Lower leg skin (tissue), 4 donors: ENCODE data around the gene XPC. TPM values are rescaled to one million over a fixed set of nuclear protein-coding genes. Genes with fewer than 3 reads are reported as not detected.
A peak's percentile ranks its signal among the peaks of the same experiment; 100 is the strongest.
"Not testable (repeated sequence)": the region's sequence is repeated elsewhere in the genome, so short reads cannot be mapped to it uniquely, and the experiment has no call there.

Source experiments
- DNase-seq, 2 donors: peaks; one replicate each; pipeline ENCODE4 v3.0.0-alpha.2; 2019; ENCODE audit warnings: low spot score in 2 of 2
- H3K4me3 ChIP-seq: fragments of 200-600 bp; sonication (generic); 2 replicates; pipeline ENCODE4 v1.5.1; 2017; ENCODE audit warnings: mild to moderate bottlenecking, low read depth; ENCODE audit not compliant: poor library complexity, severe bottlenecking
- CTCF ChIP-seq, 3 donors: fragments of 450-650 bp; IDR thresholded peaks; one replicate each; pipeline ENCODE4 v1.5.1; 2016; ENCODE audit warnings: antibody characterized with exemption in 3 of 3, mild to moderate bottlenecking in 3 of 3, moderate library complexity in 2 of 3
- POLR2A ChIP-seq, 2 donors: fragments of 450-650 bp; IDR thresholded peaks; one replicate each; pipeline ENCODE4 v1.6.1; 2016 to 2017; ENCODE audit warnings: antibody characterized with exemption in 2 of 2, mild to moderate bottlenecking in 1 of 2, moderate library complexity in 1 of 2
- WGBS, 2 donors: methylation state at CpG; one replicate each; pipeline ENCODE4 v1.1.5; 2018; 5-methylcytosine and 5-hydroxymethylcytosine counted together
- intact Hi-C: fragments of 100-400 bp; cut with DNase I; formaldehyde crosslinking; loops from one replicate; pipeline ENCODE4 v1.15.0; 2023; ENCODE audit warnings: low total_unique reads
- total RNA-seq, 4 donors: library from RNA; depleted of rRNA; stranded (reverse); fragments of >200 nt; gene quantifications; one replicate each; pipeline ENCODE4 v1.1.0, GENCODE V29; 2016

The XPC gene
- total RNA-seq, 4 donors from 2014 or later = 50.6 to 110 (median 76.2) TPM

DNA sequence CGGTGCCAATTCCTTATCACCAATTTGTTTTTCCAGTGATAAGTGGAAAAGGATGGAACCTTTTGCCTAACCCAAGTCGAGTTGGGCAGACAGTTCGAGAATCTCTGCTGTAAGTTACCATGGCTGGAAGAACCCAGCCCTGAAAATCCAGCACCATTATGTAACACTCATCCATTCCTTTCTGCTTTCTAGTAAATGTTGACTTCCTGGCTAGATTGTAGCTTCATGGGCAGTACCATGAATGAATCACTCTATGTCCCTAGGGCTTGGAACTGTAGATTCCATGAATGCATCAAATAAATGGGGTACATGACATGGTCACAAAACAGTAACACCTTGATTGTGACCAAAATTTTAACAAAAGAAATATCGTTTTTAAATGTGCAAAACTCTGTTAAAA is 67.7 kb downstream of the XPC start:
- TF ChIP-seq CTCF (IDR thresholded peaks at IDR 0.05) (no peak), POLR2A (IDR thresholded peaks at IDR 0.05) (no peak)
- no peak overlapping the region for H3K4me3 ChIP-seq
- DNase-seq = peak in 1 of 2 donors; percentile 13
- intact Hi-C loops = no loop called here
- whole genome bisulfite sequencing, 2 donors = 88 to 92% methylated on average over 4 of the region's 4 CpGs

DNA sequence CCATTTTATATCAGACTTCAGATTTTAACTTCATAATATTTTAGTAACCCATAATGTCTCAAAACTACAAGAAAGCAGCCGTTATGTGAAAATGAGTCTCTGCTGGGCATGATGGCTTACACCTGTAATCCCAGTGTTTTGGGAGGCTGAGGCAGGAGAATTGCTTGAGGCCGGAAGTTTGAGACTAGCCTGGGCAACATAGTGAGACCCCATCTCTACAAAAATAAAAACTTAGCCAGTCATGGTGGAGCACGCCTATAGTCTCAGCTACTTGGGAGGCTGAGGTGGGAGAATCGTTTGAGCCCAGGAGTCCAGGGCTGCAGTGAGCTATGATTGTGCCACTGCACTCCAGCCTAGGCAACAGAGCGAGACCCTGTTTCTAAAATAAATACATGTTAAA is 68.6 kb downstream of the XPC start:
- WGBS, 2 donors = 94 to 96% methylated on average over 5 of the region's 5 CpGs
- DNase-seq = peak in 1 of 2 donors; percentile 21
- intact Hi-C loops, H3K4me3 ChIP-seq: not testable (repeated sequence)

- no peak for TF ChIP-seq CTCF (IDR thresholded peaks at IDR 0.05)
- TF ChIP-seq POLR2A (IDR thresholded peaks at IDR 0.05) = no peak
- WGBS, 2 donors = 91% methylated on average over 5 of the region's 5 CpGs
- H3K4me3 ChIP-seq = no peak overlapping the region
- intact Hi-C loops = no loop called here
- DNase-seq = no peak
Observed at GRCh38 chr3:14097616-14098391, 80.6 kb downstream of the XPC start.

DNA sequence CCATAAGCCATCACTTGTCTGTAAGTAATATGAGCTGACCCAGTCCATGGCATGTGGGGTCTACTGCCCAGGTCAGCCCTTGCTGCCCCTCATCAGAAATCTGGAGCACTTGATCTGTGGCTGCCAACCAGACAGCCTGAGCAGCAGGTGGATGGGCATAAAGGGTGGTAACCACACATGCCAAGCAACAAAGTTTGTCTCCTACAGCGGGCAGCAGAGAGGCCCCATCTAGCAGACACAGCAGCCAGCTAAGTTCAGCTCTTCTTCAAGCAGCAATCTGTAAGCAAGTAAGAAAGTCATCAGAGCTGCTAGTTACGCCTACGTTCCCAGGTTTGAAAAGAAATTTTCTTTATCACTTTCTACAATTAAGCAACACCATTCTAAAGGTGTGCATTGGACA is 81.7 kb downstream of the XPC start:
- DNase-seq = no peak
- TF ChIP-seq POLR2A (IDR thresholded peaks at IDR 0.05) (no peak), CTCF (IDR thresholded peaks at IDR 0.05) (no peak)
- intact Hi-C loops = no loop called here
- WGBS, 2 donors = 87 to 96% methylated on average over 3 of the region's 3 CpGs
- H3K4me3 ChIP-seq = no peak overlapping the region

Other genes starting within 250 kb of the XPC start
- gene CHCHD4, start 53.7 kb downstream of the XPC start, total RNA-seq = 10 to 100 TPM in 3 of 4 donors, 1 to 10 TPM in 1; 8.4 to 14.6 (median 11.8) TPM
- gene TMEM43, start 53.5 kb downstream of the XPC start, total RNA-seq = 100 to 1,000 TPM; 184 to 225 (median 202) TPM
- 10 to 100 TPM in 1 of 4 donors, 1 to 10 TPM in 3; 7.6 to 11.4 (median 8.2) TPM for gene LSM3, start 216 bp upstream of the XPC start, total RNA-seq
- gene SLC6A6, start 224.0 kb upstream of the XPC start, total RNA-seq = 100 to 1,000 TPM in 1 of 4 donors, 10 to 100 TPM in 3; 34.4 to 166 (median 55.2) TPM